AG04449 (cell line): ENCODE measurements around the gene WDFY4.

Experiments
- CTCF ChIA-PET: fragments of 350-600 bp; formaldehyde crosslinking; extraction: SDS; loops from one replicate; lab custom pipeline; 2021; ENCODE audit warnings: antibody characterized with exemption; lab: Yijun Ruan, JAX
- POLR2A ChIA-PET: fragments of 400-600, 350-600 bp; formaldehyde crosslinking; extraction: SDS; loops from one replicate; lab custom pipeline; 2020; ENCODE audit warnings: antibody characterized with exemption, inconsistent platforms; lab: Yijun Ruan, JAX
- DNase-seq: peaks from one replicate; pipeline ENCODE4 v3.0.0-alpha.2; 2010; ENCODE audit warnings: low read depth, low spot score
- H3K4me3 ChIP-seq: 2 replicates; pipeline ENCODE4 v1.5.1; 2011; ENCODE audit warnings: low read depth, mild to moderate bottlenecking, control low read depth, low read length
- TF ChIP-seq, protein P1 (sequence below): IDR thresholded peaks from one replicate; pipeline ENCODE4 v1.5.1; 2011; ENCODE audit warnings: mild to moderate bottlenecking, moderate library complexity, low read length, control low read depth, inconsistent platforms; ENCODE audit not compliant: insufficient read depth; ENCODE audit errors: missing control alignments

The WDFY4 gene

DNA sequence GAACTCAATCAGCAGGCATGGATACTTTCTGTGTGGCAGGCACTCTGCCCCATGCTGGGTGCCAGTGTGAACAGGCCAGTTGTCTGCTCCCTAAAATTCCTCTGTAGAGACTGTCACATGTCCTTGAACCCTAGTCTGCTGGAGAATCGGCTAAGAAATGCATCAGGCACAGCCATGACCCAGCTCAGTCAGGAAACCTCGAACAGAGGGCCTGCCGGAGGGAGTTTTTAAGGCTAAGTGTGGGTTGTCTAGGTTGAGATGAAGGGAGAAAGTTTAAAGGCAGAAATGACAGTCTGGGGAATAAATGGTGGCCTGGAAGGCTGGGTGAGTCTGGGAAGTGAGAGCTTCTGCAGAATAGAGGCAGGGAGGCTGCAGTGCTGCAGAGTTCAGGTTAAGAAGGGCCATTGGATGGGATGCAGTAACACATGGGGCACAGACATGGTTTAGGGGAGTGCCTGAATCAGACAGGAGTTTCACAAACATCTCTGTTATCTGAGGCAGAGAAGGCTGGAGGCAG lies 45.3 kb downstream of the WDFY4 start:
- TF ChIP-seq, protein P1, sequence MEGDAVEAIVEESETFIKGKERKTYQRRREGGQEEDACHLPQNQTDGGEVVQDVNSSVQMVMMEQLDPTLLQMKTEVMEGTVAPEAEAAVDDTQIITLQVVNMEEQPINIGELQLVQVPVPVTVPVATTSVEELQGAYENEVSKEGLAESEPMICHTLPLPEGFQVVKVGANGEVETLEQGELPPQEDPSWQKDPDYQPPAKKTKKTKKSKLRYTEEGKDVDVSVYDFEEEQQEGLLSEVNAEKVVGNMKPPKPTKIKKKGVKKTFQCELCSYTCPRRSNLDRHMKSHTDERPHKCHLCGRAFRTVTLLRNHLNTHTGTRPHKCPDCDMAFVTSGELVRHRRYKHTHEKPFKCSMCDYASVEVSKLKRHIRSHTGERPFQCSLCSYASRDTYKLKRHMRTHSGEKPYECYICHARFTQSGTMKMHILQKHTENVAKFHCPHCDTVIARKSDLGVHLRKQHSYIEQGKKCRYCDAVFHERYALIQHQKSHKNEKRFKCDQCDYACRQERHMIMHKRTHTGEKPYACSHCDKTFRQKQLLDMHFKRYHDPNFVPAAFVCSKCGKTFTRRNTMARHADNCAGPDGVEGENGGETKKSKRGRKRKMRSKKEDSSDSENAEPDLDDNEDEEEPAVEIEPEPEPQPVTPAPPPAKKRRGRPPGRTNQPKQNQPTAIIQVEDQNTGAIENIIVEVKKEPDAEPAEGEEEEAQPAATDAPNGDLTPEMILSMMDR, result no peak
- H3K4me3 ChIP-seq, result no peak overlapping the region
- POLR2A ChIA-PET, result no interaction called here
- DNase-seq, result no peak
- CTCF ChIA-PET, result no interaction called here

DNA sequence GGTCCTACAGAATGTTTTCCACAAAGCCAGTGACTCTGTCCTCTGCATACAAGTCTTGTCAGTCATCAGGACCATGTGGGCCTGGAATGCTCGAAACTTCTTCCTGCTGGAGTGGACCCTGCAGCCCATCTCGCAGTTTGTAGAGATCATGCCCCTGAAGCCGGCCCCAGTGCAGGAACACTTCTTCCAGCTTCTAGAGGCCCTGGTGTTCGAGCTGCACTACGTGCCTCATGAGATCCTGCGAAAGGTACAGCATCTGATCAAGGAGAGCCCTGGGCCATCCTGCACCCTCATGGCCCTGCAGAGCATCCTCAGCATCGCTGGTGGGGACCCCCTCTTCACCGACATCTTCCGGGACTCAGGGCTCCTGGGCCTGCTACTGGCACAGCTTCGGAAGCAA lies 46.5 kb downstream of the WDFY4 start:
- H3K4me3 ChIP-seq, result no peak overlapping the region
- ChIA-PET CTCF (no interaction called here), POLR2A (no interaction called here)
- DNase-seq, result no peak
- TF ChIP-seq, protein P1, result no peak

DNA sequence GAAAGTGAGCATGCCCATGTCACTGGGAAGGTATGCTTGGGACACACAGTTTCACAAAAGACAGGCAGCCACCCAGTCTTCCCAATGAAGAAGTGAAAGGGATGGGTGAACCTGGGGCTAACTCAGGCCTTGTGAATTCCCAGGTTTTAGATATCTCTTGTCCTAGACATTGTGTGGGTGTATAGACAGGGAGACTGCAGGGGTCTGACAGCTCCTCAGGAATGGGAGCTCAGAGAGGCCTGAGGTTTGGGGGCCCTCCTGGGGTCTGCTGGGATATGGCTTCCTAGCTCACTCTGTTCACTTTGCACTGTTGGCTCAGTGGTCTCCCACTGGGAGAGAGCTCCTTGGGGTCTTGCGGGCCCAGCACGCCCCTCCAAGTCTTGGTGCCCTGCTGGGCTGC lies 47.0 kb downstream of the WDFY4 start:
- DNase-seq, result no peak
- POLR2A ChIA-PET, result no interaction called here

GRCh38 chr10:48733329-48733728 lies 48.7 kb downstream of the WDFY4 start:
- TF ChIP-seq, protein P1, result no peak
- ChIA-PET CTCF (no interaction called here), POLR2A (interaction anchor here (0.6 kb wide), 1 partner anchor 562 kb away, joined by 3 read pairs; no protein-coding TSS in a partner anchor)
- no peak overlapping the region for H3K4me3 ChIP-seq
- DNase-seq, result no peak

More for the DNA sequence above, 47.0 kb downstream of the WDFY4 start:
- TF ChIP-seq, protein P1, result no peak
- CTCF ChIA-PET, result no interaction called here
- H3K4me3 ChIP-seq, result no peak overlapping the region

DNA sequence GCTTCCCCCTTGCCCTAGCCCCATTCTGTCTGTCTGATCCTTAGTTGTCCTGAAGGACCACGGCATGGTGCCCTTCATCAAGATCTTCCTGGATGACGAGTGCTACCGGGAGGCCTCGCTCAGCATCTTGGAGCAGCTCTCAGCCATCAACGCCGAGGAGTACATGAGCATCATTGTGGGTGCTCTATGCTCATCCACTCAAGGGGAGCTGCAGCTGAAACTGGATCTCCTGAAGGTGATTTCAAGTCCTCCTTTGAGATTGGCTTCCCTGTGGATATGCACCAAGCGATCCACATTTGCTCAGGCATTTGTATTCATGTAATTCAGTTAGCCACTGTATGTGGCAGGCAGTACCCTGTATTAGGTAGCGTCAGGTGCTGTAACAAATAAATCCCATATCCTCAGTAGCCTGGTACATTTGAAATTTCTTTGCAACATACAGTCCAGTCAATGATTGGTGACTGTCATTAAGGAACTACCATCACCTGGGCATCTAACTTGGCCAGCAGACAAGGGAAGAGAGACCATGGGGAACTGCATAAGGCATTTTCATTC lies 51.2 kb downstream of the WDFY4 start:
- TF ChIP-seq, protein P1, result no peak
- H3K4me3 ChIP-seq, result no peak overlapping the region
- POLR2A ChIA-PET, result no interaction called here
- no peak for DNase-seq
- CTCF ChIA-PET, result no interaction called here

- H3K4me3 ChIP-seq, result no peak overlapping the region
- ChIA-PET CTCF (no interaction called here), POLR2A (no interaction called here)
- no peak for DNase-seq
- TF ChIP-seq, protein P1, result no peak
Measured at GRCh38 chr10:48736596-48736995, 51.9 kb downstream of the WDFY4 start.
